HPDE6-E6E7 (cell line): ENCODE data around the gene MCM10.
"Not testable (repeated sequence)": the region's sequence is repeated elsewhere in the genome, so short reads cannot be mapped to it uniquely, and the experiment has no call there.

Experiments
- DNase-seq: peaks from one replicate; pipeline ENCODE4 v3.0.0; 2011; ENCODE audit warnings: missing footprints; ENCODE audit errors: extremely low spot score

Gene MCM10

DNA sequence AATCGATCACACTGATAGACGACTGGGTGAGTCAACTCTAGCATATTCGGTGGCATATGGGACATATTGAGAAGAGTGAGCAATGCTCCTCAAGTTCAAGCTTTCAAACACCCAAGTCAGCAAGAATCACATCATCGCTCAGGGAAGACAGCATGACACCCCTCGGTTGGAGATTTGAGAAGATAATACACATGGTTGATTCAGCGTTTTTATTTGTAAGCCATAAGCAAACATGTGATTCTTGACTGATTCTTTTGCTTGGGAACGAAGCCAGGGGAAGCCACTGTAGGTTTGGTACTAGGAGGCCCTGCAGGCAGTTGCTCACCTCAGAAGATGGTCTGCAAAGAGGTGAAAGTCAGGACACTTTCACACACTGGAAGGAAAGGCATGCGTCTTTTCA is 60.2 kb downstream of the MCM10 start:
- no peak for DNase-seq

DNA sequence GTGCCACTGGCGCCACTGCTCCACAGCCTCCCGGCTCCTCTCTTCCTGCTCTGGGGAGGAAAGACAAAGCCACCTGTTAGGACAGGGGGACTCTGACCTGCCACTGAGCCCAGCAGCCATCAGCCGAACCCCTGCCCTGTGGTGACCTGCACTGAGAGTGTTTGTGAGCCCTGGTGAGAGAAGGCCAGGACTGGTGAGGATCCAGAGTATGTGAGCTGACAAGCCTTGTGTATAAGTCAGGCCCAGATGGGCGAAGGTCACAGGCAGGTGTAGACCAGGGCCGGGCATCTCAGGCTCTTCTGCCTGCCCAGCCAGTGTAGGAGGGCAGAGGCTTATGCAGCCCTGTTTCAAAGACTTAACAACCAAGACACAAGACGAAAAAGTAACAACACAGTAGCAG is 60.8 kb downstream of the MCM10 start:
- no peak for DNase-seq

DNA sequence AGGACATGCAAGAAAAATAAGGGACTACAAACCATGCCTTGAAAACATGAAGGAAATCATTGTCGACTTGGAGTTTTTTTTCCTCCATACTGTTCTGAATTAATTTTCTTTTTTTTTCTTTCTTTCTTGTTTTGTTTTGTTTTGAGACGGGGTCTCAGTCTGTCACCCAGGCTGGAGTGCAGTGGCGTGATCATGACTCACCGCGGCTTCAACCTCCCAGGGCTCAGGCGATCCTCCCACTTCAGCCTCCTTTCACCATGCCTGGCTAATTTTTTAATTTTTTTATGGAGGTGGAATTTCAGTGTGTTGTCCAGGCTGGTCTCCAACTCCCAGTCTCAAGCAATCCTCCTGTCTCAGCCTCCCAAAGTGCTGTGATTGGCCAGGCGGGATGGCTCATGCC is 61.2 kb downstream of the MCM10 start:
- DNase-seq: no peak

DNA sequence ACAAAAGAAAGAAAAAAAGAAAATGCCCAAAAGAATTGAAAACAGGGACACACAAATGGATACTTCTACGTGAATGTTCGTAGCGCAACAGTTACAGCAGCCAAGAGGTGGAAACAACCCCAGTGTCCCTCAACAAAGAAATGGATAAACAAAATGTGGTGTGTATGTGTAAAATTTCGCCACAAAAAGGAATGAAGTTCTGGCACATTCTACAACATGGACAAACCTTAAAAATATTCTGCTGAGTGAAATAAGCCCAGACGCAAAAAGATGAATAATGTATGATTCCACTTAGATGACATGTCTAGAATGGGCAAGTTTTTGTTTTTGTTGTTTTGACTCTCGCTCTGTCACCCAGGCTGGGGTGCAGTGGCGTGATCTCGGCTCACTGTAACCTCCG is 61.9 kb downstream of the MCM10 start:
- no peak for DNase-seq

DNA sequence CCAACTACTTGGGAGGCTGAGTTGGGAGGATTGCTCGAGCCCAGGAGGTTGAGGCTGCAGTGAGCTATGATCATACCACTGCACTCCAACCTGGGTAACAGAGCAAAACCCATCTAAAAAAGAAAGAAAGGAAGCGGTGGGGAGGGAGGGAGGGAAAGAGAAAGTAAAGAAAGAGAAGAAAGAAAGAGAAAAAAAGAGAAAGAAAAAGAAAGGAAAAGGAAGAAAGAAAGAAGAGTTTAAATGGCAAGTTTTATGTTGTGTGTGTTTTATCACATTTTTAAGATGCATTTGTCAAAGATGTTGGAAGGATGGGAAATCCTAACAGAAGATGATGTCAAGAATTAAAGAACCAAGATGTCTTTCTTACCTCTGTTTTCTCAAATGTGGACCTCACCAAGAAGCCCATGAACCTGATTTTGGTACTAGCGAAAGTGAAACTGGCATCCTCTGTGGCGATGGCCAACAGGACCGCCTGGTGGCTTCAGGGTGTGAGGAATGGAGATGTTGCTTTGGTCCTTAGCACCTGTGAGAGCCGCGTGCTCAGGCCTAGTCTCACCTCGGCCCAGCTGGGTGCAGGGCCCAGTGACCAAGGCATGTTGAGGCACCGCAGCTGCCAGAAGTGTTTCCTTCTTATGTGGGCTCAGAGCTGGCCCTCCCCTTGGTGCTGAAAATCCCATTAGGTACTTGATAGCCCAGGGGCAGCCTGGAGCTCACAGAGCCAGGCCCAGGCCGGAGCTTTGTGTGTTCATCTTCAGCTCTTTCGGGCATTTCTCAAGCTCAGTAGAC is 63.0 kb downstream of the MCM10 start:
- DNase-seq: no peak

DNA sequence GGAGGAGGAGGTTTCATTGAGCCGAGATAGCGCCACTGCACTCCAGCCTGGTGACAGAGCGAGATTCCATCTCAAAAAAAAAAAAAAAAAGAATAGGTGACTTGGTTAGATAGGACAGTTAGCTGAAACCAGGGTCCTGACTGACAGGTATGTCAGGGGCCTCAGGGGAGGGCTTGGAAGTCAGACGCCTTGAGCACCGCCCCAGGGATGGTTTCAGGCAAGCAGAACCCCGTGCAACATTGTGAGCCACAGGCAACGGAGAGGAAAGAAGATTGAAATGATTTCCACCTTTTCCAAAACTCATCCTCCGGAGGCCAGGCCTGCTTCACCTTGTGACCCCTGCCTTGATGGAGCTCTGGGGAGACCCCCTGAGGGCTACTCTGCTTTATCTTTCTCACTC is 64.2 kb downstream of the MCM10 start:
- DNase-seq: no peak

DNA sequence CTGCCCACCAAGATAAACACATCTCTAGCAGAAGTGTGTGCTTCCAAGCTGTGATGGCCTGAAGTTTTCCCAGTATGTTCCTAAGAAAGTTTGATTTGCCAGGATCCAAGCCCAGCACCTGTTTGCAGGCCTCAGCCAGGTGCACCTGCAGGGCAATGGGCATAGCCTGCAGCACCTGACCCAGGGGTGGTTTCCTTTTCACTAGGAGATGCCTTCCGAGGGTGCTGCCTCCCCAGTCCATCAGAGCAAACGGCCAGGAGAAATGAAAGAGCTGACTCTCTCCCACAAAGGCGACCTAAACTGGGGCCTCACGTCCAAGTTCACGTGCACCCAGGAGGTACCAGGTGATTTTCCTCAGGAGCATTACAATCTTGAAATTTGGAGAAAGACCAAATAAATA is 65.7 kb downstream of the MCM10 start:
- no peak for DNase-seq

DNA sequence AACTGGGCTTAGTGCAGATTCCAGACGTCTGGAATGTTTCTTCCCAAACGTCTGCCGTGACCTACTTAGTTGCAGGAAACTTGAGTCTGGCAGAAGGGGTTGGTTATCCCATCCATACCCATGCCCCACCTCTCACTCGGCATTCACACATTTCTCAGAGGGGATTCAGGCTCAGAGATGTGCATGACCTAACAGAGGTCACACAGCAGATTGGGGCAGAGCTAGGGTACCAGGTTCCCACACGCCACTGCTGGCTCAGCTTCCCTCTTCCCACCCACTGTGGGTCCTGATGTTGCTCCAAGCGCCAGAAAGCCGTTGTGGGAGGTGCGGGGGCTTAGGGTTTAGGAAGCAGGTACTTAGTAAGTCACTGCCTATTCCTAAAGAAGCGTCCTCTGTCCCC is 69.8 kb downstream of the MCM10 start:
- DNase-seq: no peak

DNA sequence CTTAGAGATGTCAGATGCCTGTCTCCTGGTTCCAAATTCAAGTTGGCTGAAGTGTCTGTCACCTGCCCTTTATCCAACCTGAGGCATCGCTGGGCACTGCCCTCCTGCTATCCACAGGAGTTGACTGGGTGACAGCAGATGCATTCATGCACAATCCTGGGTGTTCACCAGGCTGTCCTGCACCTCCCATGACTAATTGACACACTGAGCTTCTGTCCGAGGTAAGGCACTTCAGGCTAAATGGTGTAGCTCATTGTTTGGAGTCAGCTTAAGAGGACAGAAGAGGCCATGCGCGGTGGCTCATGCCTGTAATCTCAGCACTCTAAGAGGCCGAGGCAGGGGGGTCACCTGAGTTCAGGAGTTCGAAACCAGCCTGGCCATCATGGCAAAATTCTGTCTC is 70.5 kb downstream of the MCM10 start:
- no peak for DNase-seq

DNA sequence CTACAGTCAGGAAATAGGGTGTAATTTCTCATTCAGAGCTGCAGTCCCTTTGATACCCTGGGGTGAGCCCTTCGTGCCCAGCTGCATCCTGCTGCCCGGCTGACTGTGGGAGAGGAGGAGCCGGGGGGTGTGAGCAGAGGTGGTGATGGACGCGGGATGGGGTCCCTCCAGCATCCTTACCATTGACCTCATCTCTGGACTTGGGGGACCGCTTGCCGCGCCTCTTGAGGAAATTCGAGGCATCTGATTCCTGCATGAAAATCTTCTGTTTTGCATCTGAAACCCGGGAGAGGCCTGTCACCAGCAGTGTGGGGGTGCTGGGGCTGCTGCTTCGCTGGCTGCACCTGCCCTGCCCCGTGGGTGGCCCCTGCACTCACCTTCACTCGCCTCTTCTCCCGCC is 72.0 kb downstream of the MCM10 start:
- no peak for DNase-seq

DNA sequence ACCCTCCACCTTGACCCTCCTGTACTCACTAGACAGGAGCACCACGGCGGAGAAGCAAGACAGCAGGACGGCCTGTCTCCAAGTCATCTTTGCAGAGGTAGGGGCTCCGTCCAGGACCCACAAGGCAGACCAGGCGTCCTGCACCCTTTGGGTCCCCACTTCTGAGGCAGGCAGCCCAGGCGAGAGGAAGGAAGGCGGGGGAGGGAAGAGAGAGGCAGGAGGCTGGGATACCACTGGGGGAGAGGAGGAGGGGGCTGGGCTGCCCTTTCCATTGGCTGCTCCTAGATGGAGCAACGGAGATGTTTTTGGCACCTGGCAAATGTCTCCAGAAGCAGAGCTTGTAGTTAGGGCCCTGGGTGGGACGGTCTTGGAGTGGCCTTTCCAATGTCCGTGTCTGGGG is 72.8 kb downstream of the MCM10 start, which contains the start of gene UCMA:
TSS of gene UCMA (minus strand) at position 203 of the 400 bp plus-strand sequence. CDS start at position 87, 116 bp downstream.
- no peak for DNase-seq

DNA sequence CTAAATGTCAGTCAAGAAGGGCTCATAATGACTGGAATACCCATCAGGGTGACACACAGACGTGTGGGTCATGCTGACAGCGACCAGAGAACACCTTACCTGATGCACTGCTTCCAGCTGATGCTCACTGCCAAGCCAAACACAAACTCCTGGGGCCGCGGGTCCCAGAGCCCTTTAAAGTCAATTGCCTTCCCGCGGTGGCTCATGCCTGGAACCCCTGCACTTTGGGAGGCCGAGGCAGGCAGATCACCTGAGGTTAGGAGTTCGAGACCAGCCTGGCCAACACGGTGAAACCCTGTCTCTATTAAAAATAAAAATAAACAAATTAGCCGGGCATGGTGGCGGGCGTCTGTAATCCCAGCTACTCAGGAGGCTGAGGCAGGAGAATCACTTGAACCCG is 73.4 kb downstream of the MCM10 start:
- not testable (repeated sequence) for DNase-seq

DNA sequence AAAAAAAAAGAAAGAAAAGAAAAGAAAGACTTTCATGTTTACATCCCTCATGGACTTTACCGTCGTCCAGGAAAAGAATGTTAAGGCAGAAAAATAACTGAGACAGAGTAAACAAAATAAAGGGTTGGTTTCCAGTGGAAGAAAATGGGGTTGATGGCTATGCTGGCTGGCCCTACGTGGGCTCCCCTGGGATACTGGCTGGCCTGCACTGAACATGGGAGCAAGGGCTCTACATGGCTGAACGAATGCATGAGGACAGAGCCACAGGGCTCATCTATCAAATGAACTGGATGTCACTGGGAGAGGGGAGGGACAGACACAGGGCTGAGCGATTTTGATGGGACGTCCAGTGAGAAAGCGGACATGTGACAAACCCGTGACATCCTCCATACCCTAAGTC is 75.3 kb downstream of the MCM10 start:
- no peak for DNase-seq

DNA sequence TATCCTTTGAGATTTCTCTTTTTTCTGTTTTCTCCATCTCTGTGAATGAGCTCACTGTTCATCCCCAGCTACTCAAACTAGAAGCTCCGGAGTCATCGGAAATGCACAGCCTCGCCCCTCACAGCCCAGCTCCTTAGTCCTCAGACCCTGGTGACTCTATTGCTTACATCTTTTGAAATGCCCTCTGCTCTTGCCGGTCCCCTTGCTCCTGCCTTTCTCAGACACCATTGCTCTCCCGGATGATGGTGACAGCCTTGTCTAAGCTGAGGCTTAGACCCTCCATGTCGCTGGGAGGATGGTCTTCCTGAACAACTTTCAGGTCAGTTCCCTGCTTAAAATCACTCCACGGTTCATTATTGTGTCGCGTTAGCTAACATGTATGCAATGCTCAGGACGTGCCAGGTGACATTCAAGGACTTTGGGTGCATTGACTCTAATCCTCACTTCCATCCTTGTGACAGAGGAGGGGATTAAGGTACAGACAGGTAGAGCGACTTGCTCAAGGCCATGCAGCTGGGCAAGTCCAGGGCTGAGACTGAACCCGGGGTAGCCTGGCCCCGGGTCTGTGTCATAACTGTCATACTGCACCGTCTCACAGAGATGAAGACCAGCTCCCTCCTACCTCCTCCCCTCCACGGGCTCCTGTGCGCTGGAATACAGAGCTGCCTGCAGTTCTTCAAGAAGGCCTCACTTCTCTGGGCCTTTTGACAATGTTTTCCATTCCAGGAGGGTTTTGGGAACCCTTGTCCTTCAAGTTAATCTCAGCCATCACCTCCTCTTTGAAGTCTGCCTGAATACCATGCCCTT is 77.1 kb downstream of the MCM10 start:
- no peak for DNase-seq

DNA sequence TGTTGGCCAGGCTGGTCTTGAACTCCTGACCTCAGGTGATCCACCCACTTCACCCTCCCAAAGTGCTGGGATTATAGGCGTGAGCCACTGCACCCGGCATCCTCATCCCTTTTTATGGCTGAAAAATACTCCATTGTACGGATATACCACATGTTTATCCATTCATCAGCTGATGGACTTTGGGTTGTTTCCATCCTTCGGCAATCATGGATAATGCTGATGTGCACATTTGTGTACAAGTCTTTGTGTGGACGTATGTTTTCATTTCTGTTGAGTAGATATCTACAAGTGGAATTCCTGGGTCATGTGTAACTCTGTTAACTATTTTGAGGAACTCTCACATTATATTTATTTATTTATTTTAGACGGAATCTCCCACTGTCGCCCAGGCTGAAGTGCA is 78.6 kb downstream of the MCM10 start:
- no peak for DNase-seq

DNA sequence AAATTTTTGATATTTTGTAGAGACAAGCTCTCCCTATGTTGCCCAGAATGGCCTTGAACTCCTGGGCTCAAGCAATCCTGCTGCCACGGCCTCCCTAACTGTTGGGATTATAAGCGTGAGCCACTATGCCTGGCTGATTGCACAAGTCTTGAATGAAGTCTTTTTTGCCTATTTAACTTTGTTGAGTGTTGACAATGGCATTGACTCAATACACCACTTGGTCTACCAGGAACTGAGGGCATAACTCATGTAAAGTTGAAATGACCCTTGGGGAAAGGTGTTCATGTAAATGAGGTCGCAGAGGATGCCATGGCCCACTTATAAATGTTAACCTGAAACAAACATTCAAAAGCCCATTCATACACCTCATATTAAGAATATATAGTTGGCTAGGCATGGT is 80.3 kb downstream of the MCM10 start:
- DNase-seq: no peak

DNA sequence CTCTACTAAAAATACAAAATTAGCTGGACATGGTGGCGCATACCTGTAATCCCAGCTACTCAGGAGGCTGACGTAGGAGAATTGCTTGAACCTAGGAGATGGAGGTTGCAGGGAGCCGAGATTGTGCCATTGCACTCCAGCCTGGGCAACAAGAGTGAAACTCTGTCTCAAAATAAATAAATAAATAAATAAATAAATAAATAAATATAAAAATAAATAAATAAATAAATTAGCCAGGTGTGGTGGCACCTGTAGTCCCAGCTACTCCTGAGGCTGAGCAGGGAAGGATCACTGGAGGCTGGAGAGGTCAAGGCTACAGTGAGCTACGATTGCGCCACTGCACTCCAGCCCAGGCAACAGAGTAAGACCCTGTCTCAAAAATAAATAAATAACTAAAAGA is 80.9 kb downstream of the MCM10 start:
- not testable (repeated sequence) for DNase-seq

DNA sequence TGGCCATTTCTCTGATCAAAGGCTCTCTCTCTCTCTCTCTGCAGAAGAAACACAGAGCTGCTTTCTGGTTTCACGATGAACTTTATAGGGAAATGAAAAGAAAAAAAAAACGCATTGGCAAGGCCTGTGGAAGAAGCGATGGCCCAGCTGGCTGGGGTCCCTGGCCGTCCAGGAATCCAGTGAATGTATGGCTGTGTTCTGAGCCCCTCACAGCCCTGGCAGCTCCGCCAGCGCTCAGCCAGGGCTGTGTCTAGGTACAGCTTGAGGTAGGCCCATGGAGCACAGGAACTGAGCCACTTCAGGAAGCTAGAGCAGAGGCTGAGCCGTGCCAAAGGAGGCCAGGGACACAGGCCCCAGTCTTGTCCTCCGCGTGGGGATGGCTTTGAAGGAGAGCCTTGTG is 85.9 kb downstream of the MCM10 start:
- DNase-seq: no peak

DNA sequence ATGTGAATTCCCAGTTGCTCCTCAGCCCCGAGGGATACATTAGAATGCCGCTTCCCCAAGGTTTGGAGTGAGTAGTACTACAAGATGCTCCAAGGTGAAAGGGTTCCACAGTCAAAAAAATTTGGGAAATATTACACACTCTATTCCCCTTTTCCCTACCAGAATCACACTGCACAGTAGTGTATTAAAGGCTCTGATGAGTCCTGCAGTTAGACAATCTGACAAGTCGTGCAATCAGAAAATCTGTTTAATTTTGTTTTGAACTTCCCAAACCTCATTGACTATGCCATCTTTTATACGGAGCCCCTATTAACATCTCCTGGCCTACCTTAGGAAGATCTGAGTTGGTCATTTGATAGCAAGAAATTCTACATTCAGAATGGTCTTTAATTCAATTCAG is 86.4 kb downstream of the MCM10 start:
- DNase-seq: no peak

DNA sequence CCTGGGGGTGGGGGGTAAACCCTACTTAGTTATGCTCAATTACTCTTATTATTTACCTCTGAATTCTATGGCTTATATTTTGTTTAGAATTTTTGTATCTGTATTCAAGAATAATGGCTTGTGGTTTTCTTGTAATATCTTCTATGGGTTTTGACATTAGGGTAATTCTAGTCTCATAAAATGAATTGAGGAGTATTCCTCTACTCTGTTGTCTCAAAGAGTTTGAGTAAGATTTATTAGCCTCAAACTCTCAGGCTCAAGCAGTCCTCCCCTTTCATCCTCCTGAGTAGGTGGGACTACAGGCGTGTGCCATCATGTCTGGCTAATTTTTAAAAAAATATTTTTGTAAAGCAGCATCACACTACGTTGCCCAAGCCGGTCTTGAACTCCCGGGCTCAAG is 92.4 kb downstream of the MCM10 start:
- no peak for DNase-seq

DNA sequence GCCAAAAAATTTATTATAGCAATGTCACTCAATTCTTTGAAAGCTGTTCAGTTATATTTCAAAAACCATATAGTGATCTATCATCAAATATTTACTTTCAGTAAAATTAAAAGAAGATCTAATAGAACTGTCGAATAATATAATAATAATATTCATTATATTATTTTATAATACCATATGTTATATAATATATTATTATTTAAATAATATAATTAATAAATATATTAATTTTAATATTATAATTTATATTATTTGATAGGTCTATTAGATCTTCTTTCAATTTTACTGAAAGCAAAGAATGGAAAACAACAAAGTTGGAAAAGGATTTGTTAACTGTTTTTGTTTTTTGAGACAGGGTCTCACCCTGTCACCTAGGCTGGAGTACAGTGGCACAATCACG is 95.3 kb downstream of the MCM10 start:
- no peak for DNase-seq

DNA sequence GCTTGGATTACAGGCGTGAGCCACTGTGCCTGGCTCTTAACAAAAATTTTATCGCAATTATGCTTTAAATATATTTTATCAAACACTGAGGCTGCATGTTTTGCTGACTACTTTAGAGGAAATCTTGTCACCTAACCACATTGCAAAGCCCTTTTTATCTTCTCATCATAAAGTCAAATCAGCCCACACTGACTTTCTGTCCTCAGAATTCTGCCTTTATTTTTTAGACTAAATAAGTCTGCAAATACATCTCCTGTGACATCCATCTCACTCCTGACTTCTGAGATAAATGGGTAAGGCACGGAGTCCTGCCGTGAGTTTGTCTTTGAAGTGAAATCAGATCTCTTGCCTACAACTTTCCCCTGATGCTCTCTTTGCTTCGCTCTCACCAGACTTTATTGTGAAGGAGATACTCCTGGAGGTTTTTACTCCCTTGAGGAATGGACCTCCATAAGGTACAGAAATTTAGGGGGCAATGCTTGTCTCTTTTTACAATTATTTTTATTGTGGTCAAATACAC is 96.3 kb downstream of the MCM10 start:
- DNase-seq: no peak
